GM12873 (cell line): ENCODE measurements around the gene OGDH.

ENCODE experiments used
- TF ChIP-seq, protein P1 (sequence below): IDR thresholded peaks from 2 replicates; pipeline ENCODE4 v1.5.1; 2012; ENCODE audit warnings: low read depth, mild to moderate bottlenecking, moderate library complexity, low read length, control low read depth; ENCODE audit not compliant: insufficient read depth; ENCODE audit errors: missing control alignments

OGDH gene

DNA sequence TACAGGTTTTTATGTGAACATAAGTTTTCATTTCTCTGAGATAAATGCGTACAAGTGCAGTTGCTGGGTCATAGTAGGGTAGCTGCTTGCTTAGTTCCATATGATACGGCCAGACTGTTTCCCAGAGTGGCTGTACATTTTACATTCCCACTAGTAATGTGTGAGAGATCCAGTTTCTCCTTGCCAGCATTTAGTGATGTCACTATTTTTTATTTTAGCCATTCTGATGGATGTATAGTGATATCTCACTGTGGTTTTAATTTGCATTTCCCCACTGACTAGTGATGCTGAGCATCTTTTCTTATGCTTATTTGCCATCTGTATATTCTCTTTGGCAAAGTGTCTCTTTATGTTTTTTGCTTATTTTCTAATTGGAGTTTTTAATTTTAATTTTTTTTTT, 146.4 kb downstream of the OGDH start:
- TF ChIP-seq, protein P1, sequence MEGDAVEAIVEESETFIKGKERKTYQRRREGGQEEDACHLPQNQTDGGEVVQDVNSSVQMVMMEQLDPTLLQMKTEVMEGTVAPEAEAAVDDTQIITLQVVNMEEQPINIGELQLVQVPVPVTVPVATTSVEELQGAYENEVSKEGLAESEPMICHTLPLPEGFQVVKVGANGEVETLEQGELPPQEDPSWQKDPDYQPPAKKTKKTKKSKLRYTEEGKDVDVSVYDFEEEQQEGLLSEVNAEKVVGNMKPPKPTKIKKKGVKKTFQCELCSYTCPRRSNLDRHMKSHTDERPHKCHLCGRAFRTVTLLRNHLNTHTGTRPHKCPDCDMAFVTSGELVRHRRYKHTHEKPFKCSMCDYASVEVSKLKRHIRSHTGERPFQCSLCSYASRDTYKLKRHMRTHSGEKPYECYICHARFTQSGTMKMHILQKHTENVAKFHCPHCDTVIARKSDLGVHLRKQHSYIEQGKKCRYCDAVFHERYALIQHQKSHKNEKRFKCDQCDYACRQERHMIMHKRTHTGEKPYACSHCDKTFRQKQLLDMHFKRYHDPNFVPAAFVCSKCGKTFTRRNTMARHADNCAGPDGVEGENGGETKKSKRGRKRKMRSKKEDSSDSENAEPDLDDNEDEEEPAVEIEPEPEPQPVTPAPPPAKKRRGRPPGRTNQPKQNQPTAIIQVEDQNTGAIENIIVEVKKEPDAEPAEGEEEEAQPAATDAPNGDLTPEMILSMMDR: no peak

DNA sequence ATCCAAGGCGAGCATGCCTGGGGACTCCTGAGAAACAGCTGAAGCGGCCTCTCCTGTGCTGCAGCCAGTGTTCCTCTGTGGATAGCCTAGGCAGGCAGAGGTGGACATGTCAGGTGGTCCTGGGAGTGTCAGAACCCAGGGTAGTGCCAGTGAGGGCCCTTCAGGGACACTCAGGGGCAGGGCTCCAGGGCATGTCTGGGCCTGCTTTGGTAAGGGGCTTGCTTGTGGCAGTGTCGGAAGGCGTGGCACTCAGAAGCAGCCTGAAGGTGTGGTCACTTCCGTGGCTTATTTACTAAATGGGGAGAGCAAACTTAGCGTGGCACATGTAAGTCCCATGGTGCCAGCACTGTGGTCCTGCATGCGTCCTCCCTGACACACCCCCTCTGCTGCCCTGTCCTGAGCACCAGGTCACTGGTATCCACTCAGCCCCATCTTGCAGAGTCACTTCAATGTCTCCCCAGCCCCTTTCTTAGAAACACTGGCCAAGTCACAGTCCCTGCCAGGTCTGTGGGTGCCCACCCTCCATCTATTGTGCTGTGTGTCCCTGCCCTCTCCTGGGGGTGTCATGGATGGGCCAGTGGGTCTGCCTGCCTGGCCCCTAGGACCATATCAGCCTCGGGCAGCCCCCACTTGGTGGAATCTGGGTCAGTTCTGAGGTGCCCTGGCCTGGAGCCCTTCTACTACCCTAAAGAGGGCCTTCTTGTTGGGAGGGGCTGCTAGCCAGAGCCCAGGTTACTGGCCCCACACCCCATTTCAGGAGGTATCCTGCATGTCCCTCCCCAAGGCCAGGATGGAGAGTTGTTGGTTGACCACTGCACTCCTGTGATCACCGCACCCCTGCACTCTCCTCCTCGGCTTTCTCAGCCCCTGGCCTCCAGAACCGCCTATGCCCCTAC, 148.6 kb downstream of the OGDH start:
- TF ChIP-seq, protein P1: no peak

DNA sequence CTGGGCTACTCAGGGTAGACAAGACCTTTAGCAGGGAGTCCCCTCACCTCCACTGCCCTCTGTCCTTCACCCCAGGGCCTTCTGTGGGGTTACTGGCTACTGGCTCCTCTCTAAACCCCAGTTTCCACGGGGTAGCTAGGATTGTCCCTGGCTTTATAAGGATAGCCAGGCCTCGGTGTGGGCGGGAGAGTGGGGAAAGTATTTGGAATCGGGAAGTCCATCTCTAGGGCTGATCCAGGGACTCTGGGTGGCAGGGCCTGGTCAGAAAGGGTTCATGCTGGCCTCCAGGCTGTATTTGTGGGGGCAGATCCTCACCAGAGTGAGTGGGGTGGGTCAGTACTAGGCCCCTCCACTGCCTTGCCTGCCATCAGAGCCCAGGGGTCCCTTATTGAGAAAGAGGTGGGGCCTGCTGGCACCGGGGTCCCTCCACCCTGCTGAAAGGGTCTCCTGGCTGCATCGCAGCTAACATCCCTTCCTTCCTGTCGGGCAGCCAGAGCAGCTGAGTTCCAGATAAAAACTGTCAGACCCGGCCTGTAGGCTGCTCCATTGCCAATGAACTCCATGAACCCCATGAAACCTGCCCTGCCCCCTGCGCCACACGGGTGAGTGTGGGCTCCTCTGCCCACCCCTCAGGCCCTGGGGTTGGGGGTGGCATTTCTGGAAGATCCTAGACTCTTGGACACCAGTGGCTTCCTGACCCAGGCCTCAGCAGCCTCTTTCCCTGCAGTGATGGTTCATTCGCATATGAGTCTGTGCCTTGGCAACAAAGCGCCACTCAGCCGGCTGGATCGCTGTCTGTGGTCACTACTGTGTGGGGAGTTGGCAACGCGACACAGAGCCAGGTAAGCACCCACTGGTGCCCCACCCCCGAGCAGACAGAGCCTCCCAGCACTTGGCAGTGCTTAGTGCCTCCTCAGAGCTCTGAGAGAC, 149.5 kb downstream of the OGDH start:
- TF ChIP-seq, protein P1: no peak

DNA sequence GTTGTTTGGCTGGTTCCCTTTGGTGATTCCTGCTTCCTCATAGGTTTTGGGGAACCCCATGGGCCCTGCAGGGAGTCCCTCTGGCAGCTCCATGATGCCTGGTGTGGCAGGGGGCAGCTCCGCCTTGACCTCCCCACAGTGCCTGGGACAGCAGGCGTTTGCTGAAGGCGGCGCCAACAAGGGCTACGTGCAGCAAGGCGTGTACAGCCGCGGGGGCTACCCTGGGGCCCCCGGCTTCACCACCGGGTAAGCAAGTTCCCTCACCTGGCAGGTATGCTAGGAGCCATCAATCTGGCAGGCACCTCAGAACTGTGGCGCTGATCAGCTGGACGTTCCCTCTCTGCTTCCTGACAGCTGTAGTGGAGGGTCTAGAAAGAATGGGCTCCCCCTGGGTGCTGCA, 150.5 kb downstream of the OGDH start:
- TF ChIP-seq, protein P1: no peak

DNA sequence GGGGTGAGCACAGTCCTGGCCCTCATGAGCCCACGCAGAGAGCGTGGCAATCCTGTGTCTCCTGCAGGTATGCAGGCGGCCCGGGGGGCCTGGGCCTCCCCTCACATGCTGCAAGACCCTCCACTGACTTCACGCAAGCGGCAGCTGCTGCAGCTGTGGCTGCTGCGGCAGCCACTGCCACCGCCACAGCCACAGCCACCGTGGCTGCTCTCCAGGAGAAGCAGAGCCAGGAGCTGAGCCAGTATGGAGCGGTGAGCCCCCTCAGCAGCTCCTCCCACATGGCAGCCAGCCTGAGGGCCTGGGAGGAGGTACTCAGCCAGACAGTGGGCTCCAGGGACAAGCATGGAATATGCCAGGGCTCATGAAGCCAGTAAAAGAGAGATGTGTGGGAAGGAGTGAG, 150.9 kb downstream of the OGDH start:
- TF ChIP-seq, protein P1: no peak

DNA sequence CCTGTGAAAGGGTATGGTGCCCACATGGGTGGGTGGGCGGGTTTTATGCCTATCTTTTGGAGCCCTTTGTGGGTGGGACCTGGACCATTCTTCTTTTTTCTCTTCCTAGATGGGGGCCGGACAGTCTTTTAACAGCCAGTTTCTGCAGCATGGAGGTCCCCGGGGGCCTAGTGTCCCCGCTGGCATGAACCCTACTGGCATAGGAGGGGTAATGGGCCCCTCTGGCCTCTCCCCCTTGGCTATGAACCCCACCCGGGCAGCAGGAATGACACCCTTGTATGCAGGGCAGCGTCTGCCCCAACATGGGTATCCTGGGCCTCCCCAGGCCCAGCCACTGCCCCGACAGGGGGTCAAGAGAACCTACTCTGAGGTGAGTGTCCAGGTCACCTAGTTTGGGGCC, 151.3 kb downstream of the OGDH start:
- TF ChIP-seq, protein P1: no peak
